WTC11 (cell line): Measurements from ENCODE around the gene ACYP2. TPM values are rescaled to one million over a fixed set of nuclear protein-coding genes. Genes with fewer than 3 reads are reported as not detected.

Experiments
- ATAC-seq: fragments of 200-7000 bp; cut with Tn5 transposase; 2 replicates; pipeline ENCODE4 v1.10.0; 2021; ENCODE audit warnings: mild to moderate bottlenecking, moderate library complexity
- CTCF ChIA-PET: fragments of 300-600 bp; sonication (Branson Sonifier 250); formaldehyde crosslinking; loops from one replicate; lab custom pipeline; 2021; ENCODE audit warnings: antibody characterized with exemption; lab: Charles Lee
- POLR2A ChIA-PET: fragments of 350-600 bp; sonication (Branson Sonifier 250); formaldehyde crosslinking; loops from one replicate; lab custom pipeline; 2021; ENCODE audit warnings: antibody characterized with exemption; lab: Charles Lee
- DNase-seq: peaks from one replicate; pipeline ENCODE4 v3.0.0; 2021; ENCODE audit warnings: low spot score
- H3K27ac Mint-ChIP-seq: 2 replicates; pipeline ENCODE4 v1.8.0; 2021; ENCODE audit warnings: mixed read lengths
- H3K27me3 Mint-ChIP-seq: 2 replicates; pipeline ENCODE4 v1.8.0; 2021; ENCODE audit warnings: low read depth, mild to moderate bottlenecking, moderate library complexity, mixed read lengths
- H3K36me3 Mint-ChIP-seq: 2 replicates; pipeline ENCODE4 v1.8.0; 2021; ENCODE audit warnings: mixed read lengths
- H3K4me1 Mint-ChIP-seq: 2 replicates; pipeline ENCODE4 v1.8.0; 2022; ENCODE audit warnings: mixed read lengths
- H3K4me3 Mint-ChIP-seq: 2 replicates; pipeline ENCODE4 v1.8.0; 2021; ENCODE audit warnings: mild to moderate bottlenecking, moderate library complexity, mixed read lengths
- H3K9me3 Mint-ChIP-seq: 2 replicates; pipeline ENCODE4 v1.8.0; 2021; ENCODE audit warnings: mixed read lengths
- CREM ChIP-seq: sonication (generic); formaldehyde crosslinking; IDR thresholded peaks from 2 replicates; pipeline ENCODE4 v1.8.1; 2022; ENCODE audit warnings: mild to moderate bottlenecking, missing genetic modification reagents, moderate library complexity
- ELF4 ChIP-seq: sonication (generic); formaldehyde crosslinking; IDR thresholded peaks from 2 replicates; pipeline ENCODE4 v1.8.1; 2022; ENCODE audit warnings: low read depth, mild to moderate bottlenecking, moderate library complexity, missing genetic modification reagents
- ERG ChIP-seq: fragments of 250-450 bp; sonication (Bioruptor Pico); IDR thresholded peaks from 2 replicates; pipeline ENCODE4 v1.8.0; 2021; ENCODE audit warnings: mild to moderate bottlenecking
- ESRRA ChIP-seq: sonication (generic); formaldehyde crosslinking; IDR thresholded peaks from 2 replicates; pipeline ENCODE4 v1.8.1; 2022; ENCODE audit warnings: mild to moderate bottlenecking, missing genetic modification reagents, borderline replicate concordance
- GRHL2 ChIP-seq: fragments of 250-450 bp; sonication (Bioruptor Pico); IDR thresholded peaks from 2 replicates; pipeline ENCODE4 v1.8.0; 2022; ENCODE audit warnings: mild to moderate bottlenecking, moderate library complexity; ENCODE audit not compliant: insufficient replicate concordance, severe bottlenecking
- GTF2I ChIP-seq: fragments of 250-450 bp; sonication (Bioruptor Pico); conservative IDR thresholded peaks from 2 replicates; pipeline ENCODE4 v1.4.0; 2021; ENCODE audit warnings: mild to moderate bottlenecking
- JAZF1 ChIP-seq: fragments of 250-450 bp; sonication (Bioruptor Pico); IDR thresholded peaks from 2 replicates; pipeline ENCODE4 v1.9.0; 2021; ENCODE audit warnings: moderate library complexity, mild to moderate bottlenecking, inconsistent platforms
- JUN ChIP-seq: sonication (generic); formaldehyde crosslinking; IDR thresholded peaks from 2 replicates; pipeline ENCODE4 v1.8.0; 2023; ENCODE audit warnings: mild to moderate bottlenecking, missing genetic modification reagents
- NFATC4 ChIP-seq: fragments of 250-450 bp; sonication (Bioruptor Pico); IDR thresholded peaks from 2 replicates; pipeline ENCODE4 v1.9.0; 2021; ENCODE audit warnings: mild to moderate bottlenecking
- PREB ChIP-seq: sonication (generic); formaldehyde crosslinking; IDR thresholded peaks from 2 replicates; pipeline ENCODE4 v1.8.1; 2022; ENCODE audit warnings: mild to moderate bottlenecking, missing genetic modification reagents, moderate library complexity, borderline replicate concordance
- RELA ChIP-seq: sonication (generic); formaldehyde crosslinking; IDR thresholded peaks from 2 replicates; pipeline ENCODE4 v1.8.1; 2022; ENCODE audit warnings: missing genetic modification reagents, mild to moderate bottlenecking, borderline replicate concordance
- ZNF281 ChIP-seq: sonication (generic); formaldehyde crosslinking; IDR thresholded peaks from 2 replicates; pipeline ENCODE4 v1.8.0; 2023; ENCODE audit warnings: mild to moderate bottlenecking, missing genetic modification reagents
- total RNA-seq: library from RNA; stranded (reverse); gene quantifications from 3 replicates; pipeline ENCODE4 v1.2.3, GENCODE V29; 2021
- TF ChIP-seq, protein P1 (sequence below): sonication (generic); formaldehyde crosslinking; IDR thresholded peaks from 2 replicates; pipeline ENCODE4 v1.8.1; 2022; ENCODE audit warnings: missing genetic modification reagents, borderline replicate concordance
- TF ChIP-seq, protein P2 (sequence below): sonication (generic); formaldehyde crosslinking; IDR thresholded peaks from 2 replicates; pipeline ENCODE4 v1.8.1; 2023; ENCODE audit warnings: mild to moderate bottlenecking, missing genetic modification reagents
- TF ChIP-seq, protein P3 (sequence below): fragments of 250-450 bp; sonication (Bioruptor Pico); conservative IDR thresholded peaks from 2 replicates; pipeline ENCODE4 v1.9.0; 2021; ENCODE audit warnings: mild to moderate bottlenecking
- TF ChIP-seq, protein P4 (sequence below): sonication (generic); formaldehyde crosslinking; conservative IDR thresholded peaks from 2 replicates; pipeline ENCODE4 v1.8.1; 2022; ENCODE audit warnings: mild to moderate bottlenecking, missing genetic modification reagents

The ACYP2 gene
- total RNA-seq, 1 experiment from 2014 or later: 4.4 TPM

GRCh38 chr2:54267577-54267976, 152.2 kb downstream of the ACYP2 start (continued):
- TF ChIP-seq PREB (CRISPR knock-in tag): no peak
- TF ChIP-seq, protein P1, sequence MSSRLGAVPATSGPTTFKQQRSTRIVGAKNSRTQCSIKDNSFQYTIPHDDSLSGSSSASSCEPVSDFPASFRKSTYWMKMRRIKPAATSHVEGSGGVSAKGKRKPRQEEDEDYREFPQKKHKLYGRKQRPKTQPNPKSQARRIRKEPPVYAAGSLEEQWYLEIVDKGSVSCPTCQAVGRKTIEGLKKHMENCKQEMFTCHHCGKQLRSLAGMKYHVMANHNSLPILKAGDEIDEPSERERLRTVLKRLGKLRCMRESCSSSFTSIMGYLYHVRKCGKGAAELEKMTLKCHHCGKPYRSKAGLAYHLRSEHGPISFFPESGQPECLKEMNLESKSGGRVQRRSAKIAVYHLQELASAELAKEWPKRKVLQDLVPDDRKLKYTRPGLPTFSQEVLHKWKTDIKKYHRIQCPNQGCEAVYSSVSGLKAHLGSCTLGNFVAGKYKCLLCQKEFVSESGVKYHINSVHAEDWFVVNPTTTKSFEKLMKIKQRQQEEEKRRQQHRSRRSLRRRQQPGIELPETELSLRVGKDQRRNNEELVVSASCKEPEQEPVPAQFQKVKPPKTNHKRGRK (CRISPR knock-in tag): no peak
- TF ChIP-seq, all 79 proteins: peak for 0

GRCh38 chr2:54271189-54271588, 155.8 kb downstream of the ACYP2 start:
- no peaks in the 10 kb centered on the region for H3K27me3 Mint-ChIP-seq
- ChIA-PET CTCF (no interaction called here), POLR2A (no interaction called here)
- peaks cover 8% of the 10 kb centered on the region for H3K9me3 Mint-ChIP-seq
- DNase-seq: no peak
- TF ChIP-seq, protein P2, sequence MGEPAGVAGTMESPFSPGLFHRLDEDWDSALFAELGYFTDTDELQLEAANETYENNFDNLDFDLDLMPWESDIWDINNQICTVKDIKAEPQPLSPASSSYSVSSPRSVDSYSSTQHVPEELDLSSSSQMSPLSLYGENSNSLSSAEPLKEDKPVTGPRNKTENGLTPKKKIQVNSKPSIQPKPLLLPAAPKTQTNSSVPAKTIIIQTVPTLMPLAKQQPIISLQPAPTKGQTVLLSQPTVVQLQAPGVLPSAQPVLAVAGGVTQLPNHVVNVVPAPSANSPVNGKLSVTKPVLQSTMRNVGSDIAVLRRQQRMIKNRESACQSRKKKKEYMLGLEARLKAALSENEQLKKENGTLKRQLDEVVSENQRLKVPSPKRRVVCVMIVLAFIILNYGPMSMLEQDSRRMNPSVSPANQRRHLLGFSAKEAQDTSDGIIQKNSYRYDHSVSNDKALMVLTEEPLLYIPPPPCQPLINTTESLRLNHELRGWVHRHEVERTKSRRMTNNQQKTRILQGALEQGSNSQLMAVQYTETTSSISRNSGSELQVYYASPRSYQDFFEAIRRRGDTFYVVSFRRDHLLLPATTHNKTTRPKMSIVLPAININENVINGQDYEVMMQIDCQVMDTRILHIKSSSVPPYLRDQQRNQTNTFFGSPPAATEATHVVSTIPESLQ (CRISPR knock-in tag): no peak
- TF ChIP-seq ELF4 (CRISPR knock-in tag) (no peak), ERG (no peak), ESRRA (no peak), JAZF1 (CRISPR knock-in tag) (no peak), ZNF281 (no peak), GRHL2 (CRISPR knock-in tag) (no peak), JUN (no peak), NFATC4 (CRISPR knock-in tag) (no peak), RELA (no peak), GTF2I (CRISPR knock-in tag) (no peak), CREM (CRISPR knock-in tag) (no peak)
- TF ChIP-seq, protein P3, sequence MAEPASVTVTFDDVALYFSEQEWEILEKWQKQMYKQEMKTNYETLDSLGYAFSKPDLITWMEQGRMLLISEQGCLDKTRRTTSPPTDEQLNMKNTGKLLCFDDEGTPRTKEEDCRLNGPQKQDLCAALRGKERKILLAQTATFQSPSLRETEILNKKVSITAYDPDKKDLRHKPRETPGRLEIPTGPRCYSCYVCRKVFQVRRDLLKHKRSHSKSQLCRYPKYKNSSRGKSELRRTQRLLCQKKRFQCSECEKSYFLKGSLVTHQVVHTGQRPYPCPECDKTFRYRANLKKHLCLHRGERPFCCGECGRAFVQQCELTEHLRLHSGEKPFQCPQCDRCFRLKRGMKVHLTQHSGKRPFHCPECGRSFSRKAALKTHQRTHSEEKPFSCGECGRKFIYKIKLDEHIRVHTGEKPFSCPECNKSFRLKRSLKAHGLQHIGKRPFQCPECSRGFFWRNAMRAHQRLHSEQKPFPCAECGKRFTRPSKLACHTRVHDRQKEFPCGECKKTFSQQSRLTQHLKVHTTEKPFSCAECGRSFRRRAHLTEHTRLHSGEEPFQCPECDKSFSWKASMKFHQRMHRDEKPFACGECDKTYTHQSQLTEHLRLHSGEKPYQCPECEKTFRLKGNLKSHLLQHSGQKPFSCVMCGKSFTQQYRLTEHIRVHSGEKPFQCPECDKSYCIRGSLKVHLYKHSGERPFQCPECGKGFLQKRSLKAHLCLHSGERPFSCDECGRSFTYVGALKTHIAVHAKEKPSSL (CRISPR knock-in tag): no peak
- TF ChIP-seq, protein P4, sequence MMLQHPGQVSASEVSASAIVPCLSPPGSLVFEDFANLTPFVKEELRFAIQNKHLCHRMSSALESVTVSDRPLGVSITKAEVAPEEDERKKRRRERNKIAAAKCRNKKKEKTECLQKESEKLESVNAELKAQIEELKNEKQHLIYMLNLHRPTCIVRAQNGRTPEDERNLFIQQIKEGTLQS: no peak
- no peaks in the 10 kb centered on the region for H3K4me1 Mint-ChIP-seq
- no peaks in the 10 kb centered on the region for H3K36me3 Mint-ChIP-seq
- ATAC-seq: no peak
- H3K4me3 Mint-ChIP-seq: no peak overlapping the region
- H3K27ac Mint-ChIP-seq: no peak overlapping the region
